ENCODE measurements around the gene LAMP1. TPM values are rescaled to one million over a fixed set of nuclear protein-coding genes. Genes with fewer than 3 reads are reported as not detected.

LAMP1 gene
- total and polyA plus RNA-seq, 2 of the 4 experiments (the other 2 are of a cell fraction) = 60.6 to 229 TPM

DNA sequence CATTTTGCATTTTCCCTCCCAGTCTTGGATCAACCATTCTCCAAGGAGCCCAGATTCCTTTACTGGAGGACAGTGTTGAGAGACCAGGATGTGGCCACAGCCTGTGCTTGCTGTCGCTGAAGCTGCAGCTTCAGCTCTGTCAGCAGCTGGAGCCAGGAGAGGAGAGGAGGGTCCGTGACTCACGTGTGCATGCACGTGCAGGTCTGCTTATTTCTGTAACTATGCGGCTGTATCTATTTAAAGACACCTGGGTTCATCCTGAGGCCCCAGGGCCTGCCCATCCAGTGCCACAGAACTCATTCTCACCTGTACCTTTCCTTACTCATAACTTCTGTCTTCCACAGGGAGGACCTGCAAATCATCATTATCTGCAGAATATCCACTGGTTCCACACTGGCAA, 8.2 kb upstream of the LAMP1 start:
- 83% methylated on average over 1 of the region's 5 CpGs; no CpG with 5 or more reads in 1 of the 2 experiments for WGBS, 2 experiments (ENCODE audit: extremely low coverage in 2 of 2, insufficient read length in 1 of 2)
- DNase-seq = no peak
- POLR2A ChIA-PET (ENCODE audit: unreplicated experiment) = no interaction called here

More for the DNA sequence above, 8.2 kb upstream of the LAMP1 start:
- no peak overlapping the region for H3K14ac ChIP-seq (replicated peaks; ENCODE audit: low read depth, low read length)
- TF ChIP-seq BHLHE40 (IDR thresholded peaks at IDR 0.05; ENCODE audit: low read depth, low read length) (0 out of 2 replicates have a peak, but pooled peaks have one; percentile 22), NFE2L2 (IDR thresholded peaks at IDR 0.05; ENCODE audit: low read depth, low read length) (no peak)
- no peak overlapping the region for H3K27ac ChIP-seq (ENCODE audit: insufficient read depth, low read length)
- H3K4me3 ChIP-seq (ENCODE audit: insufficient read depth, low read depth, low read length) = no peak overlapping the region
- no peak overlapping the region for H3K56ac ChIP-seq (ENCODE audit: extremely low read depth, insufficient read depth, low read length)
- no peak overlapping the region for H3K4ac ChIP-seq (ENCODE audit: low read depth, low read length)
- no peak overlapping the region for H2BK5ac ChIP-seq (ENCODE audit: low read depth, low read length, poor library complexity, severe bottlenecking)
- H4K20me1 ChIP-seq (ENCODE audit: insufficient read depth, low read length) = no peaks in the 10 kb centered on the region
- no peak overlapping the region for H4K91ac ChIP-seq (ENCODE audit: insufficient read depth, low read depth, low read length)
- no peak overlapping the region for H2BK20ac ChIP-seq (ENCODE audit: low read depth, low read length)
- intact Hi-C loops (cut with micrococcal nuclease) = no loop called here
- CTCF ChIA-PET = interaction anchor here (1.3 kb wide), 1 partner anchor 14 kb away, joined by 3 read pairs; no protein-coding TSS in a partner anchor
- H2BK120ac ChIP-seq (ENCODE audit: low read depth, low read length) = no peak overlapping the region
- no peak overlapping the region for H2AK5ac ChIP-seq (ENCODE audit: low read depth, low read length)
- H4K8ac ChIP-seq (ENCODE audit: low read depth in 2 of 2, low read length in 2 of 2) = no peak overlapping the region
- dilution Hi-C loops (cut with HindIII; ENCODE audit: low sequenced_read_pairs, unreplicated experiment) = no loop called here
- H3K79me1 ChIP-seq (ENCODE audit: low read depth in 1 of 2, low read length in 2 of 2) = no peaks in the 10 kb centered on the region
- H3K23ac ChIP-seq (ENCODE audit: low read depth, low read length) = no peak overlapping the region
- H2BK15ac ChIP-seq (ENCODE audit: low read depth, low read length) = no peak overlapping the region
- H3K9me3 ChIP-seq (ENCODE audit: control insufficient read depth, insufficient read depth, low read length) = no peaks in the 10 kb centered on the region
- 0 out of 2 replicates have a peak, but pooled peaks cover 3% of the 10 kb centered on the region for H3K9me1 ChIP-seq (ENCODE audit: insufficient read depth, low read length)
- peaks cover 18% of the 10 kb centered on the region for H3K27me3 ChIP-seq (ENCODE audit: control insufficient read depth, insufficient read depth, low read length)
- H3K4me1 ChIP-seq (ENCODE audit: control insufficient read depth, insufficient read depth, low read length) = no peaks in the 10 kb centered on the region
- H3K36me3 ChIP-seq (ENCODE audit: control insufficient read depth, insufficient read depth, low read length) = no peaks in the 10 kb centered on the region
- ATAC-seq (ENCODE audit: low read depth) = no peak
- no peak overlapping the region for H4K5ac ChIP-seq (ENCODE audit: low read depth, low read length)
- H2AK9ac ChIP-seq (replicated peaks; ENCODE audit: low read depth, low read length, poor library complexity) = no peak overlapping the region
- no peak overlapping the region for H2AFZ ChIP-seq (replicated peaks; ENCODE audit: low read length, poor library complexity)
- BruUV-seq (replicated peaks) = no TSS peak
- no peak overlapping the region for H3K18ac ChIP-seq (ENCODE audit: low read depth, low read length)
- in situ Hi-C loops (cut with MboI; ENCODE audit: low sequenced_read_pairs) = no loop called here
- H3K4me2 ChIP-seq (ENCODE audit: low read depth, low read length) = no peak overlapping the region
- no peak overlapping the region for H3K9ac ChIP-seq (ENCODE audit: low read depth, low read length)
